Right lobe of liver (tissue), 6 donors: ENCODE measurements around the gene BTBD8. TPM values are rescaled to one million over a fixed set of nuclear protein-coding genes. Genes with fewer than 3 reads are reported as not detected.

Experiments used
- ATAC-seq, 4 donors: fragments of 200-7000 bp; cut with Tn5 transposase; one replicate each; pipeline ENCODE4 v1.9.1; 2020; ENCODE audit warnings: mild to moderate bottlenecking in 4 of 4, moderate library complexity in 4 of 4
- DNase-seq, 3 donors: peaks; one replicate each; pipeline ENCODE4 v3.0.0-alpha.2; 2020
- H3K27ac ChIP-seq, 3 donors: fragments of 200-600 bp; one replicate each; pipeline ENCODE4 v1.8.0; 2022
- H3K27me3 ChIP-seq, 2 donors: fragments of 200-600 bp; one replicate each; pipeline ENCODE4 v1.8.0; 2022
- H3K36me3 ChIP-seq, 4 donors: fragments of 200-600 bp; sonication (generic) in 1 of 4; one replicate each; pipeline versions ENCODE4 v1.5.1 to v1.8.0; 2017 to 2022; ENCODE audit warnings: control low read depth in 1 of 4
- H3K4me1 ChIP-seq, 4 donors: fragments of 200-600 bp; sonication (generic) in 1 of 4; one replicate each; pipeline versions ENCODE4 v1.5.1 to v1.8.0; 2017 to 2022; ENCODE audit warnings: control low read depth in 1 of 4
- H3K4me3 ChIP-seq, 3 donors: fragments of 200-600 bp; one replicate each; pipeline ENCODE4 v1.8.0; 2022
- H3K9me3 ChIP-seq, 4 donors: fragments of 200-600 bp; sonication (generic) in 1 of 4; one replicate each; pipeline versions ENCODE4 v1.5.1 to v1.8.0; 2017 to 2022; ENCODE audit warnings: control low read depth in 1 of 4
- CTCF ChIP-seq, 4 donors: fragments of 200-600 bp in 3 of 4; fragments of 450-650 bp in 1 of 4; IDR thresholded peaks; one replicate each; pipeline versions ENCODE4 v1.5.1 to v1.8.0; 2016 to 2022; ENCODE audit warnings: antibody characterized with exemption in 4 of 4, mild to moderate bottlenecking in 2 of 4
- POLR2A ChIP-seq: fragments of 450-650 bp; IDR thresholded peaks from one replicate; pipeline ENCODE4 v1.6.1; 2017; ENCODE audit warnings: antibody characterized with exemption, mild to moderate bottlenecking
- WGBS: methylation state at CpG from one replicate; pipeline ENCODE4 v1.1.6; 2018; ENCODE audit warnings: low coverage, low lambda C conversion rate; ENCODE audit not compliant: insufficient coverage; ENCODE audit errors: missing lambda C conversion rate; 5-methylcytosine and 5-hydroxymethylcytosine counted together
- intact Hi-C, 2 donors: fragments of 100-400 bp; cut with DNase I; formaldehyde crosslinking; loops; one replicate each; pipeline versions ENCODE4 v1.11.2 to v1.14.1; 2022
- total RNA-seq, 6 experiments: library from RNA; depleted of rRNA in 2 of 6; stranded (reverse); fragments of >200 nt in 2 of 6; fragmentation: NEBNext Ultra II Directional in 3 of 6; extraction: Animal tissue kit (Norgen Biotek cat#: 25700) in 3 of 6; gene quantifications; one replicate each; pipeline versions ENCODE4 v1.1.0 to v1.2.4, GENCODE V29; 2016 to 2023
- donor health status: DM: no; HTN: yes; CAD: no.
- donor health status: DM: no; HTN: no; CAD: no.
- donor health status: DM: no; HTN: no; CAD: no.
- donor health status: DM: no; HTN: yes; CAD: no.
- donor health status: DM: no; HTN: yes; CAD: no.

BTBD8 gene
- total RNA-seq, 6 experiments from 2014 or later, result 1.8 to 3.0 (median 2.1) TPM

GRCh38 chr1:92095874-92096273 is 15.7 kb downstream of the BTBD8 start:
- no peak overlapping the region for H3K27ac ChIP-seq
- DNase-seq (no peak), ATAC-seq (no peak)
- H3K27me3 ChIP-seq, result no peaks in the 10 kb centered on the region
- H3K4me1 ChIP-seq, result no peaks in the 10 kb centered on the region
- intact Hi-C loops, result no loop called here
- H3K4me3 ChIP-seq, result no peak overlapping the region
- H3K9me3 ChIP-seq, result no peaks in the 10 kb centered on the region
- TF ChIP-seq CTCF (IDR thresholded peaks at IDR 0.05) (no peak), POLR2A (no peak)
- H3K36me3 ChIP-seq, result no peaks in the 10 kb centered on the region
- WGBS, result 92% methylated on average over 3 of the region's 5 CpGs

GRCh38 chr1:92096317-92096716 is 16.2 kb downstream of the BTBD8 start:
- Histone ChIP-seq H3K4me3 (no peak overlapping the region), H3K9me3 (no peaks in the 10 kb centered on the region), H3K4me1 (no peaks in the 10 kb centered on the region), H3K27me3 (no peaks in the 10 kb centered on the region), H3K36me3 (no peaks in the 10 kb centered on the region), H3K27ac (no peak overlapping the region)
- ATAC-seq, result no peak
- no peak for DNase-seq
- intact Hi-C loops, result no loop called here
- no peak for TF ChIP-seq CTCF (IDR thresholded peaks at IDR 0.05)
- TF ChIP-seq POLR2A, result no peak

DNA sequence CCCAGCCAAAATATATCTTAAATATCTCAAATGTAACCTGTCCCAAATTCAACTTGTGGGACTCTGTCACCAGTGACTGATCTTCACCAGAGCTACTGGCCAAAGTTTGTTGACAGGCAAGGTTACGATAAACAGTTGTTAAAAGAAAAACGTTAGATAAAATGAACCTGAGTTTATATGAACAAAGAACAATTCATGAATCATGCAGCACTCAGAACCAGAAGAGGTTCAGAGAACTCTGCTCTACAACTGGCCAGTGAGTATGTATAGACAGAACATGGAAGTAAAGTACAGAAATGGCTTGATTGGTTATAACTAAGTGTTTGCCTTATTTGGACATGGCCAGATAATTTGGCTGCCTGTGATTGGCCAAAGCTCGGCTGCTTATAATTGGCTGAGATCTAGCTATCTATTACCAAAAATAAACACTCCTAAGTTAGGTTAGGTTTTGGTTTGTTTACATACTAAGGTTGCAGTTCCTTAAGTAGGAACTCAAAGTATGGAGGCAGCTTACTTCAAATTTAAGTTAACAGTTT is 25.5 kb downstream of the BTBD8 start:
- WGBS, result 89% methylated on average over 3 of the region's 3 CpGs
- H3K27ac ChIP-seq, result no peak overlapping the region
- no peak for DNase-seq
- intact Hi-C loops, result no loop called here
- H3K36me3 ChIP-seq, result peaks cover 0 to 7% (median 0%) of the 10 kb centered on the region in 4 donors
- no peaks in the 10 kb centered on the region for H3K9me3 ChIP-seq
- no peak for ATAC-seq
- TF ChIP-seq CTCF (IDR thresholded peaks at IDR 0.05), result no peak
- no peak for TF ChIP-seq POLR2A
- no peaks in the 10 kb centered on the region for H3K27me3 ChIP-seq
- H3K4me1 ChIP-seq, result no peaks in the 10 kb centered on the region
- H3K4me3 ChIP-seq, result no peak overlapping the region

- ATAC-seq (no peak), DNase-seq (no peak)
- Histone ChIP-seq H3K27ac (no peak overlapping the region), H3K36me3 (no peaks in the 10 kb centered on the region), H3K9me3 (no peaks in the 10 kb centered on the region), H3K4me1 (no peaks in the 10 kb centered on the region), H3K4me3 (no peak overlapping the region), H3K27me3 (no peaks in the 10 kb centered on the region)
- 100% methylated on average over 1 of the region's 2 CpGs for WGBS
- TF ChIP-seq CTCF (IDR thresholded peaks at IDR 0.05) (no peak), POLR2A (no peak)
- intact Hi-C loops, result no loop called here
Observed at GRCh38 chr1:92108631-92109030, 28.5 kb downstream of the BTBD8 start.

- Histone ChIP-seq H3K36me3 (no peaks in the 10 kb centered on the region), H3K9me3 (no peaks in the 10 kb centered on the region), H3K27me3 (no peaks in the 10 kb centered on the region), H3K27ac (no peak overlapping the region), H3K4me3 (no peak overlapping the region), H3K4me1 (no peaks in the 10 kb centered on the region)
- DNase-seq (no peak), ATAC-seq (no peak)
- WGBS, result 60% methylated on average over 2 of the region's 2 CpGs
- intact Hi-C loops, result no loop called here
- TF ChIP-seq POLR2A (no peak), CTCF (IDR thresholded peaks at IDR 0.05) (no peak)
Observed at GRCh38 chr1:92117526-92117925, 37.4 kb downstream of the BTBD8 start.
